HPDE6-E6E7 (cell line): ENCODE results near the gene FUZ.

Source experiments
- DNase-seq: peaks from one replicate; pipeline ENCODE4 v3.0.0; 2011; ENCODE audit warnings: missing footprints; ENCODE audit errors: extremely low spot score

The FUZ gene

GRCh38 chr19:49780861-49781260 is 32.2 kb downstream of the FUZ start:
- DNase-seq = no peak

- DNase-seq = no peak
Observed at GRCh38 chr19:49779731-49780555, 33.1 kb downstream of the FUZ start.

- DNase-seq = no peak
Observed at GRCh38 chr19:49776371-49776764, 36.7 kb downstream of the FUZ start.

- no peak for DNase-seq
Observed at GRCh38 chr19:49775742-49776370, 37.2 kb downstream of the FUZ start.

- DNase-seq = no peak
Observed at GRCh38 chr19:49774969-49775368, 38.1 kb downstream of the FUZ start.

GRCh38 chr19:49773663-49774350 is 39.3 kb downstream of the FUZ start:
- DNase-seq = no peak

GRCh38 chr19:49772850-49773432 is 40.2 kb downstream of the FUZ start:
- DNase-seq = no peak

GRCh38 chr19:49771674-49772139 is 41.4 kb downstream of the FUZ start:
- DNase-seq = no peak

GRCh38 chr19:49770529-49770928 is 42.6 kb downstream of the FUZ start:
- DNase-seq = no peak

- DNase-seq = no peak
Observed at GRCh38 chr19:49767967-49768581, 45.0 kb downstream of the FUZ start.

- DNase-seq = no peak
Observed at GRCh38 chr19:49767381-49767780, 45.7 kb downstream of the FUZ start.

GRCh38 chr19:49766930-49767299 is 46.2 kb downstream of the FUZ start, which contains the start of gene AP2A1:
TSS of gene AP2A1 (plus strand) at chr19:49767001. CDS start at chr19:49767134, 133 bp downstream.
- no peak for DNase-seq

- peak; percentile 100 for DNase-seq
Observed at GRCh38 chr19:49766007-49766929, 46.8 kb downstream of the FUZ start.

GRCh38 chr19:49764341-49764740 is 48.8 kb downstream of the FUZ start:
- no peak for DNase-seq

- DNase-seq = no peak
Observed at GRCh38 chr19:49763230-49763629, 49.9 kb downstream of the FUZ start, which contains the start of gene TSKS. TSS of gene TSKS (minus strand) at chr19:49763306. CDS start at chr19:49763247, 59 bp downstream.

- no peak for DNase-seq
Observed at GRCh38 chr19:49761625-49762311, 51.3 kb downstream of the FUZ start.

- DNase-seq = no peak
Observed at GRCh38 chr19:49761249-49761624, 51.9 kb downstream of the FUZ start.

GRCh38 chr19:49758292-49758691 is 54.8 kb downstream of the FUZ start:
- DNase-seq = no peak
